Raji (cell line): ENCODE data around the gene PEX26.

ENCODE experiments used
- POLR2A ChIP-seq: IDR thresholded peaks from 2 replicates; pipeline ENCODE4 v1.6.1; 2011; ENCODE audit warnings: low read depth, low read length, control low read depth; ENCODE audit not compliant: insufficient read depth

PEX26 gene

DNA sequence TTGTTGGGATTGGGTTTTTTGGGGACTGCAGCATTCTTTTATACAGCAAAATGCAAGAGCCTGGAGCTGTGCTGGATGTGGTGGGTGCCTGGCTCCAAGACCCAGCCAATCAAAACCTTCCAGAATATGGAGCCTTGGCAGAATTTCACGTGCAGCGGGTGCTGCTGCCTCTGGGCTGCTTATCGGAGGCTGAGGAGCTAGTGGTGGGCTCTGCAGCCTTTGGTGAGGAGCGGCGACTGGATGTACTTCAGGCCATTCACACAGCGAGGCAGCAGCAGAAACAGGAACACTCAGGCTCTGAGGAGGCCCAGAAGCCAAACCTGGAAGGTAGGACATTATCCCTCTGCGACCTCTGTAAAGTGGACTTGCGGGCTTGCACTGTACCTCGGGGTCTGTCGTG, 5.6 kb downstream of the PEX26 start:
- TF ChIP-seq POLR2A, result no peak

DNA sequence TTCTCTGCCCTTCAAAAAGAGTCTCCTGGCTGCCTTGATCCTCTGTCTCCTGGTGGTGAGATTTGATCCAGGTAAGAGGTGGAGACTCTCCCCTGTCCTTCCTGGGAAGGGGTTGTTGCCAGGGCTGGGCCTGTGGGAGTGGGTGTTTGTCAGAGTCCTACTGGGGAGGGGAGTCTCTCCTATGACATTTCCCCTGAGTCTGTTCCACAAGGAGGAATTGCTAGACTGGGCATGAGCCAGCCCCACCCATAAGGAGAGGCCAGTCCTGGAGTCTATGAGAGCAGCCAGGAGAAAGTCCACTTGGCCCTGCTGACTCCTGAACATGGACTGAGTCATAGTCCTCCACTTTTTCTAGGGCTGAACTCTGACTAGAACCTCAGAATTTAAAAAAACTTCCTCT, 7.4 kb downstream of the PEX26 start:
- no peak for TF ChIP-seq POLR2A

DNA sequence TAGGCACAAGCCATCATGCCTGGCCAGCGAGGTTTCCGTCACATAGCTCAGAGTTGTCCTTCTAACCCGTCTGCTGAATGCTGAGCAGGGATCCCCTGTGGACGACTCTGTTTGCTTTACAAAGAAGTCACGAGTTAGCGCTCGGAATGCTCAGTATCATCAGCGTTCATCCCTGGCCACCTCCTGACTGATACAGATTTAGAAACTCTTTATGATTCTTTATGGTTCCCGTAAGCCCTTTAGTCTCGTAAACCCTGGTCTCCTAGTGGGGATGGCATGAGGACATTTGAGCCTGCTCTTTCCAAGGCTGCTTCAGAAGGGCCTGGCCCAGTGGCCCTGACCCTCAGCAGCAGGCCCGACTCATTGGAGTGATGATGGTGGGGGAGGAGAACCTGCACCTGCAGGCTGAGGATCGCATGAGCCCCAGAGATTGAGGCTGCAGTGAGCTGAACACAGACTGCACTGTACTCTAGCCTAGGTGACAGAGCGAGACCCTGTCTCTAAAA, 9.6 kb downstream of the PEX26 start:
- no peak for TF ChIP-seq POLR2A

DNA sequence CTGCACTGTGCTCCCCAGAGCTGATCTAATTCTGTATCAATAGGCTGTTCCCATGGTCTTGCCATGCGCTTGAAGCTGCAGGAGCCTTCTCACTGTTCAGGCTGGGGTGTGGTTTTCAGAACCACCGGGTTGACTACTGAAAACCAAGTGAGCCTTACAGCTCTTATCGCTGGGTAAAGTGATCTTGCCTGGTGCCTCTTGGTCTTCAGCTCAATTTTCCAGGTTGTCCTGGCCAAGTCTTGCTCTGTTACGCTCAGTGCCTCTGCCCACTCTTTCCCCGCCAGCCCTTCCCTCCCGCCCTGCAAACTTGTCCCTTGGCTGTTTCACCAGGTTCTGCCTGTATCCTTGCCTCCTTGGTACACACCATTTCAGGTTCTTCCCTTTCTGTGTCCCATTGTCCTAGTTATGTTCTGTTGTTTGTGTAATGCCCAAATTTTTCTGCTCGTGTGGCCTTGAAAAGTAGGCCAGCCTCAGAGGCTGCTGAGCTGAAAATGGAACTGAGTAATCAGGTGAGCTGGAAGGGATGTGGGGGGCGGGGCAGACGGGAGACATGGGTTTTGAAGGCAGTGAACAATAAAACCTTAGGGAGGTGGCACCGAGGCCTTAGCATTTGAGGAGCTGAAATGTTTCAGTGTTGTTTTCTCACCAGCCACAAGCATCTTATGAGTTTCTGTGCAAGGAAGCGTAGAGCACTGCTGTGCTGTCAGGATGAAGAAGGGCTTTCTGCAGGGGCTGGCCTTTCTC, 11.2 kb downstream of the PEX26 start:
- TF ChIP-seq POLR2A, result no peak

DNA sequence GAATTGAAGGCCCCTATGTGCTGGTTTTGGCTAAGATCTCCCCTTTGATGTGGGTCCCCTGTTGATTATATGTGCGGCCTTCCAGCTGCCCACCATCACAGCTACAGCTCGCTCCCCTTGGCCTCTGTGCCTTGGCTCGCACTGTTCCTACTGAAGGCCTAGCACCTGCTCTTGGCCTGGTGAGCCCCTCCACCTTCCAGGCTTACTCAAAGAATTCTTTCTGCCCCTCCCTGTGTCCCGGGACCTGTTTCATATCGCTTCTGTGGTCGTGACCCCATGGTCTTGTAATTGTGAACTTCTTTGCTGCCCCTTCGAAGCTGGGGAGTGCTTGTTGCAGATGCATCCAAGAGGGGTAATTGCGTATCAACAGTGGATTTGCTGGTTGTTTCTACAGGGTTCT, 12.5 kb downstream of the PEX26 start:
- no peak for TF ChIP-seq POLR2A

DNA sequence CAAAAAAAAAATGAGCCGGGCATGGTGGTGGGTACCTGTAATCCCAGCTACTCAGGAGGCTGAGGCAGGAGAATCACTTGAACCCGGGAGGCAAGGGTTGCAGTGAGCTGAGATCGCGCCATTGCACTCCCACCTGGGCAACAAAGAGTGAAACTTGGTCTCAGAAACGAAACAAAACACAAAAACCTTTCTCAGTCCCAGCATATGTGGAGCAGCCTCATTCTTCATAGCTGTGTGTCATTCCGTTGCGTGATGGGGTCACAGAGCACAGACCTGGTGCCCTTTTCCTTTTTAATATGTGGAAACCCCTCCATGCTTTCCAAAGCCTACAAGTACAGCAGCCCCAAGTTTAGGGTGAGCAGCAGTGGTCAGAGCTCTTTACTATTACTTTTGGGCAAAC, 13.7 kb downstream of the PEX26 start:
- TF ChIP-seq POLR2A, result no peak

DNA sequence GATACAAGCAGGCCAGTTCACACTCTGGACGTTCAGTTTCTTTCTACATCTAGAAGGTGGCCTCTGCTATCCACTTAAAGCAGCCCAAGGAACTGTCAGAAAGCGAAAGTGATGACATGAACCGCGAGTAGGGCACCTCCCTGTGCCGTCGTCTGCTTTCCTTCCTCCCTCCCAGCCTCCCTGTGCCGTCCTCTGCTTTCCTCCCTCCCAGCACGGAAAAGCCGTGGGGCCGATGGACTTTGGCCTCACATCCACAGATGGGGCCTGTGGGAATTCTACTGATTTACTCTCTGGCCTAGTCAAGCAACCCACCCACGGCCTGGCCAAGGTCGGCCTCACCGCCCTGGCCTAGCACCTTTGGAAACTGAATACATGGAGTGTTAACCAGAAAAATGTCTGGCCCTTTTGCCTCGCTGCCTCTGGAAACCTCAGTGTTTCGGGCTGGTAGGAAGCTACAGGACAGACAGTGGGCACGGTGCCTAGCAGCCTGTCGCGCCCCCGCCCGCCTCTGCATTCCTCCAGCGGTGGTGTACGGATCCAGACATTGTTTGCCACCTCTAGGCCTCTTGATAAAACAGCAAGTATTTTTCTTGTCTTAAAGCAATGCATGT, 14.2 kb downstream of the PEX26 start:
- no peak for TF ChIP-seq POLR2A

DNA sequence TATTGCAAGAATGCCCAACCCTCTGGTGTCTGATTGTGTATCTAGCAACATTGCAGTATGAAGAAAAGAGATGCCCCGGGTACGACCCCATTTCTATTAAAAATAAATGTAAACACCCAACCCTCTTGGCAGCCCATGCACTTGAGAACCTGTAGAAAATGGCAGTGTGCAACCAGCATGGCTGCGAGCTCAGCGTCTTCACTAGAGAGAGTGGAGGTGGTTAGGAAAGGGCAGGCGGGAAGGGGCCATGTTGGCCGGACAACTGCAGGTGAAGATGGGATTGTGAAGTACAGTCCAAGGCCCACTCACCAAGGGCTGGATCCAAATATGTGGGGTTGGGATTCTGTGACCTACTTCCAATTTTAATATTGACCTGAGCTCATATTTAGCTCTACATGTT, 15.9 kb downstream of the PEX26 start:
- TF ChIP-seq POLR2A, result no peak

DNA sequence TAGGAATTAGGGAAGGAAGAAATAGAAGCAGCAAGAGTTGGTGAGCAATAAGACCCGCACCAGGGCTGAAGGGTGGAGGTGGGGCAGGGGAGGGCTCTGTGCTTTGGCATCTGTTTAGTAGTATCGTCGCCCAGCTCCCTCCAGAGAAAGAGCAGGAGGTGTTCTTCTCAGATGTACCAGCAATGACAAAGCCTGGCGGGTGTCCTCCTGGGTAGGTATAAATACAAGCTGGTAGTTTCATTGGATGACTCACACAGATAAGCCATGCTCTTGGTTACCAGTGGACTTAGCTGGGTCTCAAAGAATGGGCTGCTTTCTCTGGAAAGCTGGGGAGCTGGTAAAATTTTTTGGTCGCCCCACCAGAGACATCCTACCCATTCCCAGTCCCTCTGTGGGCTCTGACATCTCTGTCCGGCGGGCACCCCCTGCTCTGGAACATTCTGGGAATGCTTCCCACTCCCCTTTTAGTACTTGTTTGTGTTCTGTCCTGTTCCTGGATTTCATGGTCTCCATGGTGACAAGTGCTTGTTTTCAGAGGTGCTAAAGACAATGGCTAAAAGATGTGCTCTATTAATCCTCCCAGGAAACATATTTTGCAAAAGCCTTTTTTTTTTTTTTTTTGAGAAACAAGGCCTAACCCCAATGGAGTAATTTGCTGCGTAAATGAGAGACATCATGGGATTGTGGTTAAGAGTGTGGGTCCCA, 17.5 kb downstream of the PEX26 start:
- no peak for TF ChIP-seq POLR2A

DNA sequence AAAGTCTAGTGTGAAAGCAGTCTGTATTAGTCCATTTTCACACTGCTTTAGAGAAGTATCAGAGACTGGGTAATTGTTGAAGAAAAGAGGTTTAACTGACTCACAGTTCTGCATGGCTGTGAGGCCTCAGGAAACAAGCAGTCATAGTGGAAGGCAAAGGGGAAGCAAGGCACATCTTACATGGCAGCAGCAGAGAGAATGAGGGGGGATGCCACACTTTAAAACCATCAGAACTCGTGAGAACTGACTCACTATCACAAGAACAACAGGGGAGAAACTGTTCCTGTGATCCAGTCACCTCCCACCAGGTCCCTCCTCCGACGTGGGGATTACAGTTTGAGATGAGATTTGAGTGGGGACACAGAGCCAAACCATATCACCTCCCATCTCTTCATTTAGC, 19.0 kb downstream of the PEX26 start:
- no peak for TF ChIP-seq POLR2A

DNA sequence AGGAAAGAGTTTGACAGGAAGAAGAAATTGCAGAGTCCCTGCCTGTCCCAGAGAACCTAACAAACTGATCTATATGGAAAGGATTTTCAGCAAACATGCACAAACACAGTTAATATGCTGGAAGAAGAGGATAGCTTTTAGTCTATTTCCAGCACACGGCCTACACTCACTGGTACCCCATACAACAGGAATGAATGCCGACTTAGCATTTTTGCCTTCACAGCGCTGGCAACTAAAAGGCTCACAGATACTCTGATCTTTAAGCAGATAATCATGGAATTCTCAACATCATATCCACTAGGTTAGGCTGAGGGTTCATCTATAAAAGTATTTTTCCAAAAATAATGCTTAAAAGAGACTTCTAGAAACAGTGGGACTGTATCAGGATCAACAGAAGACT, 23.0 kb downstream of the PEX26 start:
- TF ChIP-seq POLR2A, result no peak

DNA sequence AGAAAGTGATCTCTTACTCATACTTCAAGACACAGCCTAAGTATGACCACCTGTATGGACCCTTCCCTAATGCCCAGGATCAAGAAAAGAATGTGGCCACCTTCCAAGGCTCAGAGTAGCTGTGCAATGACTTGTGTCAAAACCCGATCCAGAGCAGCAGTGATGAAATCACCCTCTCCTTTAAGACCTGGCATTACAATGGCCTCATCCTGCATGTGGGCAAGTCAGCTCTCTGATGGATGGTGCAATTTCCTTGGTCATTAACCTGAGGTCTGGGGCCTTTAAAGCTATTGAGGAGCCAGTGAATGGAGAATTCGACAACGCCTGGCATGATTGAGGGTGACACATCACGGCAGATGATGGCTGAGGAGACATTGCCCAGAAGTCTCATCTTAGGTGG, 23.7 kb downstream of the PEX26 start:
- no peak for TF ChIP-seq POLR2A

DNA sequence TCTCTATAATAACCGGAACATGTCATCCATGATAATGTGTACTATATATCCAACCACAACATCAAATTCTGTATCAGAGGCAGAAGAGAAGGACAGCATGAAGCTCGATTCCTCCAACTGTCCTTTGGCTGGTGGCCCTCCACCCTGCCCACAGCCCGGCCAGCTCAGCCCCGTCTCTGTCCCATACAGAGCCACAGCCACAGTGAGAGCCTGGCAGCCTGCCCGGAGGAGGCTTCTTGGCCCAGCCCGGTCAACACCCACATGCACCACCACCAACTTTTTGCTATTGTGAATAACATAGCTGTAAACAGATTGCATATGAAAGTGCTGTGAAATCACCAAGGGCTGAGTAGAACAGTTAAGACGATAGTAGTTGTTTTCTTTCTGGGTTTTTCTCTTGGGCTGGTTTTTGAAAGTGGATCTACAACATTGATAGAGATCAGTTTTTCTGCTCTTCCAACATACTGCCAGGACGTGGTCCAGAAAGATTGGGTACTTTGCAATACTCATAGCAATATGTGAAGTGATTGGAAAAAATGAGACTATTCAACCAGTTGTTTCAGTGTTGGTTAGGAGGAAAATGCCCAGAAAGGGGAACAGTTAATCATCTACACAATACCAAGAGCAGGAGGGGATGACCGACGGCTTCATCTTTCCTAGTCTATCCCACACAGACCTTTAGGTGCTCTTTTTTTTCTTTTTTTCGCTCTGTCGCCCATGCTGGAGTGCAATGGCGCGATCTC, 25.9 kb downstream of the PEX26 start:
- no peak for TF ChIP-seq POLR2A

DNA sequence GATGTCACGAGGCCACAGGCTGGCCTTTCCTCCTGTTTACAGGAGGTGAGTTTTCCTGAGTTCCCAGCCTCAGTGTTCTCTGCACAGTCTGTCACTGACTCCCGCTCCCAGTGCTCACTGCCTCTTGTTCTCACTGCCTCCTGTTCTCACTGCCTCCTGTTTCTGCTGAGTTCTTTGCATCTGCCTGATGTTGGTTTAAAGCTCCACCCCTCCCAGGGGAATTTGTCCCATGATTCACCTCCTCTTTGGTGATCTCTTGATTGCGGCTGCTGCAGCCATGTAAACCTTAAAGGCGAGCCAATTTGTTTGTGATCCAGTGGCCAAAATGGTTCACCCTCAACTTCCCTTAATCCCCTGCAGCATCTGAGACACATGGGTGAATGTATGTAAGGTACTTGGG, 26.8 kb downstream of the PEX26 start:
- TF ChIP-seq POLR2A, result no peak

DNA sequence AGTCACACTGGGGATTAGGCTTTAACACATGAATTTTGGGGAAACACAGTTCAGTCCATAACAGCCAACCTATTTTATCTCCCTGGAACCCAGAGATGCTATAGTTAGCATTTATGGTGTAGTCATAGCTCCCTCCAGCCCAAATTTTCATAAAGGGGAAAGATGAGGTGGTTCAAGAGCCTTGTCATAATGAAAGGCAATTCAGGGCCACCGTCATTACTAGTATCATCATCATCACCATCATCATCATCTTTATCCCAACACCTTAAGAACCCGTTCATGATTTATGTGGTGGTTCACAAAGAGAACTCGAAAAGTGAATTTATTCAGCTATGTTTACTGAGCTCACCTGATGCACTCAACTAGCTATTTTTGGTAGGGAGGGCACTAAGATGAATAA, 30.4 kb downstream of the PEX26 start:
- TF ChIP-seq POLR2A, result no peak

DNA sequence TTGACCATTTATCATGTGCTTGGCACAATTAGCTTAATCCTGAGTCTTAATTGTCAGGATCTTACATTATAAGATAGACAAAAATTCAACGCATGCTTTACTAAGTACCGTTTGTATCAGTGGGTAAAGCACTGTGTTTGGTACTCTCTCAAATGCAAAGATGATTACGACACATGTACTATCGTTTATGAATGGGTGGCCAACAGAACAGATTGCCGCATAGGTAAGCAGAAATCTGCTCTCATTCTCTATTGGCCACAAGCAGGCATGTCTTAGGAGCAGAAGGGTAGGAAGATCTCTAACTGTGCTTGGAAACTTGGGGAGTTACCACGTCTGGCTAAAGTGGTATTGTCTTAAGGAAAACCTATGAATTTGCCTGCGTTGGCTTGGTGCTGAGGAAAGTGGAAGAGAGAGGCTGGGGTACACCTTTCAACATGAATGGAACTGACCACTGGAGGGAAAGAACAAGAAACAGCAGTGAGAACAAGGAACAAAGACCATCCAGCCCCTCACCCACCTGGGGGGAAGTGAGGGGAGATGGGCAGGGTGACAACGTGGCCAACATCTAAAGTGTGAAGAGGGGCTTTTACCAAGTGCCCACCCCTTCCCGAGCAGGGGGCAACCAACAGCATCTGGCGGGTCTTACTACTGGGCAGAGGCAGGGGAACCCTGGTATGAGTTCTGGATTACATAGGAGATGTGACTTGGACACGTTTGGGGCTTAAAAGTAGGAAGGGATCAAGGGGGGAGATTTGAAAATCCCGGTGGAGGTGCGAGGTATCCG, 31.8 kb downstream of the PEX26 start:
- TF ChIP-seq POLR2A, result no peak
